OCI-LY7 (cell line): Measurements from ENCODE around the gene ACACA. TPM values are rescaled to one million over a fixed set of nuclear protein-coding genes. Genes with fewer than 3 reads are reported as not detected.

Source experiments
- BruUV-seq: library from RNA; stranded (reverse); fragments of 400-500 nt; replicated peaks from 2 replicates; lab custom pipeline; 2021; lab: Mats Ljungman, UMichigan
- CTCF ChIA-PET: fragments of 300-600 bp; sonication (Branson Sonifier 250); formaldehyde crosslinking; loops from one replicate; lab custom pipeline; 2022; ENCODE audit warnings: antibody characterized with exemption; ENCODE audit not compliant: unreplicated experiment; lab: Charles Lee
- POLR2A ChIA-PET: fragments of 300-600 bp; sonication (Branson Sonifier 250); formaldehyde crosslinking; loops from one replicate; lab custom pipeline; 2022; ENCODE audit warnings: antibody characterized with exemption; lab: Charles Lee
- DNase-seq: peaks from one replicate; pipeline ENCODE4 v3.0.0-alpha.2; 2015; ENCODE audit warnings: low spot score
- H2AFZ ChIP-seq: fragments of 200-600 bp; sonication (generic), shearing (Covaris generic); 2 replicates; pipeline ENCODE4 v1.6.1; 2014; ENCODE audit warnings: mild to moderate bottlenecking, antibody characterized with exemption, low read length, moderate library complexity
- H3K27ac ChIP-seq: fragments of 200-600 bp; sonication (generic); 2 replicates; pipeline ENCODE4 v1.5.1; 2014; ENCODE audit warnings: mixed run types, low read depth, mild to moderate bottlenecking, moderate library complexity, low read length, inconsistent platforms; ENCODE audit not compliant: poor library complexity, severe bottlenecking
- H3K36me3 ChIP-seq: fragments of 200-600 bp; sonication (generic); 2 replicates; pipeline ENCODE4 v1.6.1; 2014; ENCODE audit warnings: mild to moderate bottlenecking, antibody characterized with exemption, low read length, moderate library complexity, mixed read lengths; ENCODE audit not compliant: insufficient read depth
- H3K4me1 ChIP-seq: fragments of 200-600 bp; sonication (generic); 2 replicates; pipeline ENCODE4 v1.5.1; 2014; ENCODE audit warnings: mild to moderate bottlenecking, low read length; ENCODE audit not compliant: insufficient read depth, poor library complexity, severe bottlenecking
- H3K4me2 ChIP-seq: fragments of 200-600 bp; sonication (generic); 2 replicates; pipeline ENCODE4 v1.6.1; 2014; ENCODE audit warnings: mild to moderate bottlenecking, low read length
- H3K4me3 ChIP-seq: fragments of 200-600 bp; sonication (generic); 2 replicates; pipeline ENCODE4 v1.5.1; 2014; ENCODE audit warnings: mild to moderate bottlenecking, low read depth, low read length; ENCODE audit not compliant: poor library complexity, severe bottlenecking
- H3K79me2 ChIP-seq: fragments of 200-600 bp; sonication (generic); 2 replicates; pipeline ENCODE4 v1.6.1; 2016; ENCODE audit warnings: low read depth, mild to moderate bottlenecking, low read length, moderate library complexity, mixed read lengths; ENCODE audit not compliant: insufficient read depth
- H3K9me2 ChIP-seq: fragments of 200-600 bp; sonication (generic); 2 replicates; pipeline ENCODE4 v1.6.1; 2016; ENCODE audit warnings: mild to moderate bottlenecking, low read length, mixed read lengths; ENCODE audit not compliant: insufficient read depth
- H3K9me3 ChIP-seq: fragments of 200-600 bp; sonication (generic); 2 replicates; pipeline ENCODE4 v1.6.1; 2014; ENCODE audit warnings: mild to moderate bottlenecking, mixed run types, low read length, mixed read lengths
- H4K20me1 ChIP-seq: fragments of 200-600 bp; sonication (generic); 2 replicates; pipeline ENCODE4 v1.6.1; 2014; ENCODE audit warnings: mild to moderate bottlenecking, antibody characterized with exemption, low read length, moderate library complexity, mixed read lengths; ENCODE audit not compliant: insufficient read depth
- EZH2phosphoT487 ChIP-seq: fragments of 200-600 bp; sonication (generic); IDR thresholded peaks from 2 replicates; pipeline ENCODE4 v1.6.1; 2018; ENCODE audit warnings: low read depth, borderline replicate concordance, mild to moderate bottlenecking, mixed run types, antibody characterized with exemption, low read length, moderate library complexity, mixed read lengths
- intact Hi-C: fragments of 100-400 bp; cut with micrococcal nuclease; formaldehyde crosslinking; loops from one replicate; pipeline ENCODE4 v1.10.0; 2022; ENCODE audit not compliant: unreplicated experiment
- total RNA-seq, 2 experiments: library from RNA; depleted of rRNA in 1 of 2; stranded (reverse); fragments of >200 nt in 1 of 2; shearing (Covaris generic) in 1 of 2; gene quantifications; 2 replicates each; pipeline ENCODE4 v1.2.3, GENCODE V29; 2014 to 2022
- TF ChIP-seq, protein P1 (sequence below): fragments of 200-600 bp; sonication (generic); conservative IDR thresholded peaks from 2 replicates; pipeline ENCODE4 v1.5.1; 2014; ENCODE audit warnings: mild to moderate bottlenecking, antibody characterized with exemption, low read length, moderate library complexity, mixed read lengths

Gene ACACA
- total RNA-seq, 2 experiments from 2014 or later, result 32.1 to 98.3 TPM

DNA sequence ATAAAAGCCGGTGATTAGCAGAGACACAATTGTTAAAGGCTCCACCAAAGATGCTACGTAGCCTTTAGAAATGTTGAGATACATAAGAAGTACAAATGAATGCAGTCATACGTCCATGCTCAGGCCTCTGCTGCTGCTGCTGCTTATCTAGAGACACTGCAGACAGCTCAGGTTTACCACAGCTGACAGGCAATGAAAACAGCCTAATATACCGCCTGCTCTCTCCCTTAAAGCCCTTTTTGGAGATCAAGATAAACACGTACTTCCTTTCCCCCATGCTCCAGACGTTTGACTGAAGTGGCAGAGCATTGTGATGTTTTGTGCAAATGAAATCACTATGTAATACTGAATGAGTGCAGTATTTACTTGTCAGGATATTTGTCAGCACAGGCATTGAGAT lies 272.6 kb downstream of the ACACA start:
- ChIA-PET POLR2A (interaction anchor here (0.6 to 0.7 kb wide), 2 partner anchors 9 to 367 kb away, joined by 4 to 6 read pairs; no protein-coding TSS in a partner anchor), CTCF (interaction anchor here (0.5 kb wide), 1 partner anchor 508 kb away, joined by 4 read pairs; no protein-coding TSS in a partner anchor)
- no peaks in the 10 kb centered on the region for H3K9me3 ChIP-seq
- no peaks in the 10 kb centered on the region for H3K4me1 ChIP-seq
- no TSS peak for BruUV-seq
- H4K20me1 ChIP-seq, result no peaks in the 10 kb centered on the region
- H3K4me3 ChIP-seq, result no peak overlapping the region
- H3K79me2 ChIP-seq, result no peaks in the 10 kb centered on the region
- H3K4me2 ChIP-seq, result no peak overlapping the region
- no peak overlapping the region for H2AFZ ChIP-seq
- no peak for TF ChIP-seq EZH2phosphoT487
- TF ChIP-seq, protein P1, sequence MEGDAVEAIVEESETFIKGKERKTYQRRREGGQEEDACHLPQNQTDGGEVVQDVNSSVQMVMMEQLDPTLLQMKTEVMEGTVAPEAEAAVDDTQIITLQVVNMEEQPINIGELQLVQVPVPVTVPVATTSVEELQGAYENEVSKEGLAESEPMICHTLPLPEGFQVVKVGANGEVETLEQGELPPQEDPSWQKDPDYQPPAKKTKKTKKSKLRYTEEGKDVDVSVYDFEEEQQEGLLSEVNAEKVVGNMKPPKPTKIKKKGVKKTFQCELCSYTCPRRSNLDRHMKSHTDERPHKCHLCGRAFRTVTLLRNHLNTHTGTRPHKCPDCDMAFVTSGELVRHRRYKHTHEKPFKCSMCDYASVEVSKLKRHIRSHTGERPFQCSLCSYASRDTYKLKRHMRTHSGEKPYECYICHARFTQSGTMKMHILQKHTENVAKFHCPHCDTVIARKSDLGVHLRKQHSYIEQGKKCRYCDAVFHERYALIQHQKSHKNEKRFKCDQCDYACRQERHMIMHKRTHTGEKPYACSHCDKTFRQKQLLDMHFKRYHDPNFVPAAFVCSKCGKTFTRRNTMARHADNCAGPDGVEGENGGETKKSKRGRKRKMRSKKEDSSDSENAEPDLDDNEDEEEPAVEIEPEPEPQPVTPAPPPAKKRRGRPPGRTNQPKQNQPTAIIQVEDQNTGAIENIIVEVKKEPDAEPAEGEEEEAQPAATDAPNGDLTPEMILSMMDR, result no peak
- intact Hi-C loops, result no loop called here
- no peak overlapping the region for H3K27ac ChIP-seq
- H3K36me3 ChIP-seq, result peaks cover 42% of the 10 kb centered on the region; the same call in 1 of the 2 replicates
- DNase-seq, result no peak
- no peaks in the 10 kb centered on the region for H3K9me2 ChIP-seq

DNA sequence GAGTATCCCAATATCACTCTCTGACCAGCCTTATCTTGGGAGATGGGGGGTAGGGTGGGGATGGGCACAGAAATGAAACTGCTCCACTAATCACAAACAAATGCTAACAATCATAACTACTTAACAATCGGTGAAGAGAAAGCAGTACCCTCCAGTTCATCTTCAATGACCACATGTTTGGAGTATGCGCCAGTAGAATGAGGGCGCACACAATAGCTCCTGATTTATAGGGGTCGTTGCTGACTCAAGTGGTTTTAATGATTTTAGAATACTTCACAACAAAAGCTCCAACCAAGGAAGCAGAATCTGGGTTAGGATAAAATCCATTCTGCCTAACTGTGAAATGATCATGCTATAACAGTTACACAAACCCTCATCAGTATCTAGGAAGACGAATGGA lies 273.5 kb downstream of the ACACA start:
- H3K4me2 ChIP-seq, result no peak overlapping the region
- no peak for DNase-seq
- intact Hi-C loops, result no loop called here

More for the DNA sequence above, 273.5 kb downstream of the ACACA start:
- Histone ChIP-seq H4K20me1 (no peaks in the 10 kb centered on the region), H2AFZ (no peak overlapping the region), H3K4me1 (no peaks in the 10 kb centered on the region), H3K4me3 (no peak overlapping the region), H3K36me3 (peaks cover 43% of the 10 kb centered on the region), H3K79me2 (no peaks in the 10 kb centered on the region), H3K9me2 (no peaks in the 10 kb centered on the region), H3K27ac (no peak overlapping the region), H3K9me3 (no peaks in the 10 kb centered on the region)
- POLR2A ChIA-PET, result no interaction called here
- BruUV-seq, result no TSS peak
- CTCF ChIA-PET, result no interaction called here
- TF ChIP-seq, protein P1, result no peak
- TF ChIP-seq EZH2phosphoT487, result no peak
